Activated CD8-positive, alpha-beta memory T cell treated with anti-CD3 and anti-CD28 coated beads, Interleukin-2, amount 50 U/mL, for 24 hours (primary cell): Measurements from ENCODE around the gene SRA1.

Experiments
- DNase-seq: peaks from one replicate; pipeline ENCODE4 v3.0.0-alpha.2; 2020; ENCODE audit errors: extremely low read depth

SRA1 gene

GRCh38 chr5:140550147-140551079, 6.9 kb downstream of the SRA1 start:
- no peak for DNase-seq

- no peak for DNase-seq
Observed at GRCh38 chr5:140549237-140550144, 7.8 kb downstream of the SRA1 start.

GRCh38 chr5:140548791-140549190, 8.5 kb downstream of the SRA1 start:
- no peak for DNase-seq

DNA sequence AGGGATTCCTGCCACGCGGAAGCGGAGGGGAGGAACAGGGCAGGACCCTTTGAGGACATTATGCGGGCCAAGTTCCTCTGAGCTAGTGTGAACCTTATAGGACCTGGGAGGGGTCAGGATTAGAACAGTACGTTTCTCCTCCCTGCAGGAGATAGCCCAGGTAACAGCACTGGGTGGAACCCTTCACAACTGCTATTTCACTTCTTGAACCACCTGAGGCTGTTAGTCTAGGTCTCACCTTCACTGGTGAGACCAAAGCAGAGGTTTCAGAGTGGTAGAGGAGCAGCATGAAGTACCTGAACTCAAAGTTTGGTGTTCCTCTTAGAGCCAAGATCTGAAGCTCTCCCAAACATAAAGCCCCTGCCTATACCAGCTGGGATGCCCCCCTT, 9.0 kb downstream of the SRA1 start:
- no peak for DNase-seq

DNA sequence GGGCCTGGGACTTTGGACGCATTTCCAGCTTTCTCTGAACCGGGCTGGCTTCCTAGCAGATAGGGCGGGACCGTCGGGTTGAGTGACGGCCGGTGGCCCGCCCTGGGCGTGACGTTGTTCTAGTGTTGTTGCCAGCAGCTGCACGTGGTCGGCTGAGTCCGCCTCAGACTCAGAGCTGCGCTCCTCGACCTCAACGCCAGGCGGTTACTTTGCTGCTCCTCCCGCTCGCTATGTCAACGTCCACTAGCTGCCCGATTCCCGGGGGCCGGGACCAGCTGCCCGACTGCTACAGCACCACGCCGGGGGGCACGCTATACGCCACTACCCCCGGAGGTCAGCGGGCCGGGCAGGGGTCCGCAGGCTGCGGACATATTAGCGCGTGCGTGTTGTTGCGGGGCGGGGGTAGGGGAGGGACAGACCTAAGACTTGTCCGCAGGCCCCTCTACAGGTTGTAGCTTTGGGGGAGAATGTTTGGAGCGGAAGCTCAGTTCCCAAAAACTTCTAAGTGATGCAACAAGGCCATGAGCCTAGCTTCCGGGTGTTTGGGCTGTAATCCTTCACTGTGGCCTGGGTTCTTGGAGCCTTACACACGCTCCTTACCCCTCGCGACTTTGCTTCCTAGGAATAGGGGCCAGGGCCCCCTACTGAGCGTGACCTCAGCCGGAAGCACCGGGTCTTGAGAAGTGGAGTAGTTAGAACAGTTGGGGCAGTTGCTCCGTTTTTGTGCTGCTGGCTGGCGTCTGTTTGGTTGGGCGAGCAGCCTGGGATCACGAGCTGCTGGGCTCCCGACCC, 9.6 kb downstream of the SRA1 start, which contains the start of gene EIF4EBP3:
Gene EIF4EBP3 (plus strand): TSS at position 155 of the 792 bp plus-strand sequence. CDS start 76 bp downstream, at position 231.
- DNase-seq = peak; percentile 62

DNA sequence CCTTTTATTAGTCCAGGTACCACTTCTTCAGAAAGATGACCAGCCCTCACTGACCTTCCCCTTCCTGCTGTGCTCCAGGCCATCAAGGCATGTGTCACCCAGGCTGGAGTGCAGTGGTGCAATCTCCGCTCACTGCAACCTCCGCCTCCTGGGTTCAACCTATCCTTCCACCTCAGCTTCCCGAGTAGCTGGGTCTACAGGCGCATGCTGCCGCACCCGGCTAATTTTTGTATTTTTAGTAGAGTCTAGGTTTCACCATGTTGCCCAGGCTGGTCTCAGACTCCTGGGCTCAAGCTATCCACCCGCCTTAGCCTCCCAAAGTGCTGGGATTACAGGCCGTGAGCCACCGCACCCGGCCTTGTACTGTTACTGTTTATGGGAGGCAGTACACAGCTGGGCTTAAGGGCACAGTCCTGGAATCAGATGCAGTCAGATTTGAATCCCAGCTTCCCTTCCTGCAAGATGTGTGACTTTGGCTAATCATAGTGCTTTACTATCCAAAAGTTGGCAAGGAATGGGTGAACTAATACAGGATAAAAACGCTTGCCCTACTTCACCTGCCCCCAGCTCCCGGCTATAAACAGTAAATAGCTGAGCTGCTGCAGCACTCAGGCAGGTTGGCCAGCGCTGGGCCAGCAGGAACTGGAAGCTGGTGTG, 10.3 kb downstream of the SRA1 start:
- DNase-seq = no peak

DNA sequence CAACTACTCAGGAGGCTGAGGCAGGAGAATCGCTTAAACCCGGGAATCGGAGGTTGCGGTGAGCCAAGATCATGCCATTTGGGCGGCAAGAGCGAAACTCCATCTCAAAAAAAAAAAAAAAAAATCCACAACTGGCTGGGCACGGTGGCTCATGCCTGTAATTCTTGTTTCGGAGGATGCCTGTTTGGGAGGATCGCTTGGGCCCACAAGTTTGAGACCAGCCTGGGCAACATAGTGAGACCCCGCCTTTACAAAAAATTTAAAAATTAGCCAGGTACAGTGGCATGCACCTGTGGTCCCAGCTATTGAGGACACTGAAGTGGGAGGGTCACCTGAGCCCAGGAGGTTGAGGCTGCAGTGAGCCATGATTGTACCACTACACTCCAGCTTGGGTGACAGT, 11.7 kb downstream of the SRA1 start:
- DNase-seq = no peak

DNA sequence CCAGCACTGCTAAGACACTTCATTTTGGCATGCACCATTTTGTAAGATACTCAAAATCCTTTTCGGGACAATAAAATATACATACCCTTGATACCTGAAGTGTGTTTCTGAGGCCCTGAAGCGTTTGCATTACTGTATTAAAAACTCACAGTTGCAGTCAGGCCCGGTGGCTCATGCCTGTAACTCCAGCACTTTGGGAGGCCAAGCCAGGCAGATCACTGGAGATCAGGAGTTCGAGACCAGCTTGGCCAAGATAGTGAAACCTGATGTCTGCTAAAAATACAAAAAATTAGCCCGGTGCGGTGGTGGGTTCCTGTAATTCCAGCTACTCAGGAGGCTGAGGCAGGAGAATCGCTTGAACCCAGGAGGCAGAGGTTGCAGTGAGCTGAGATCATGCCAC, 12.3 kb downstream of the SRA1 start:
- no peak for DNase-seq

- no peak for DNase-seq
Observed at GRCh38 chr5:140542972-140543371, 14.3 kb downstream of the SRA1 start.

- no peak for DNase-seq
Observed at GRCh38 chr5:140540227-140540626, 17.0 kb downstream of the SRA1 start.

- DNase-seq = no peak
Observed at GRCh38 chr5:140524003-140524402, 33.3 kb downstream of the SRA1 start.

DNA sequence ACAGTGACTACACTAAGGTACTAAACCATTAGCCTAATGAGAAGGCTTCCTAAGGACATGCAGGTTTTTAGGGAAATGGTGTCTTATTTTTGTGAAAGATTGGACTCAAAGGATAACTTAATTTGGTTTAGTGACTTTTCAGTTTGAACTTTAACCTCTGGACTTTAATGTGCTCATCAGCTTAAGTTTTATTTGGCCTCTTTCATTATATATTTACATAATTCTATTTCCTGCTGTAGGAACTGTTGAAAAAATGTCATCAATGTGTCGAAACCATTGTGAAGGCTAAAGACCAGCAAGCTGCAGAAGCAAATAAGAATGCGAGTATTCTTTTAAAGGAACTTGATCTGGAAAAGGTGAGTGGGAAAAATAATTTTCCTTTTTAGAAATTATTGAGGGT, 44.1 kb downstream of the SRA1 start:
- no peak for DNase-seq

DNA sequence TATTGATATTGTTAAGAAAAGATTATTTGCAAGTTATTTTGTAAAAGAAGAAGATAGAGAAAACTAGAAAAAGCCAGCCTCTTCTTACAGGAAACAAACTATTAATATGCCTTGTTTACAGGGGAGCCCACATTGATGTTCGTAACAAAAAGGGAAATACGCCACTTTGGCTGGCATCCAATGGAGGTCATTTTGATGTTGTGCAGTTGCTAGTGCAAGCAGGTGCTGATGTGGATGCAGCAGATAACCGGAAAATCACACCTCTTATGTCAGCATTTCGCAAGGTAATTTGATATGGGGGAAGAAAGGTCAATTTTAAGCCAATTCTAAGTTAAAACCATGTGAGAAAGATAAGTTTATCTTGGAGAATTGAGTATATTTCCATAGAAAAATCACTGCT, 47.4 kb downstream of the SRA1 start:
- DNase-seq = no peak

DNA sequence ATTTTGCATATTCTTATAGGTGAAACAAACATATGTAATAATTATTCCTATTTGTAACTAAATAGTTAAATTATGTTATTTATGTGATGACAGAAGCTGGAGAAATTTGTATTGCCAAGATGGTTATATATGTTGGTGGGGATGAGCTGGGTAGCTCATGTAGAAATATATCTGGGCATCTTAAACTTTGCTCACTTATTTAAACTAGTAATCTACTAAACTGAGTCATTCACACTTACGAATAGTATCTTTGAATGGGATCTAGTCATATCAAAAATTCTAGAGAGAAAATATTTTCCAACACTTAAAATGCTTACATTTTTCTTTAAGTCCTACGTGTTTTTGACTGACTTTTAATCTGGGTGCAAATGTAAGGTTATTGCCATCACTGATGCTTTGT, 54.4 kb downstream of the SRA1 start:
- no peak for DNase-seq
